Measurements from ENCODE around the gene ARID1B.

DNA sequence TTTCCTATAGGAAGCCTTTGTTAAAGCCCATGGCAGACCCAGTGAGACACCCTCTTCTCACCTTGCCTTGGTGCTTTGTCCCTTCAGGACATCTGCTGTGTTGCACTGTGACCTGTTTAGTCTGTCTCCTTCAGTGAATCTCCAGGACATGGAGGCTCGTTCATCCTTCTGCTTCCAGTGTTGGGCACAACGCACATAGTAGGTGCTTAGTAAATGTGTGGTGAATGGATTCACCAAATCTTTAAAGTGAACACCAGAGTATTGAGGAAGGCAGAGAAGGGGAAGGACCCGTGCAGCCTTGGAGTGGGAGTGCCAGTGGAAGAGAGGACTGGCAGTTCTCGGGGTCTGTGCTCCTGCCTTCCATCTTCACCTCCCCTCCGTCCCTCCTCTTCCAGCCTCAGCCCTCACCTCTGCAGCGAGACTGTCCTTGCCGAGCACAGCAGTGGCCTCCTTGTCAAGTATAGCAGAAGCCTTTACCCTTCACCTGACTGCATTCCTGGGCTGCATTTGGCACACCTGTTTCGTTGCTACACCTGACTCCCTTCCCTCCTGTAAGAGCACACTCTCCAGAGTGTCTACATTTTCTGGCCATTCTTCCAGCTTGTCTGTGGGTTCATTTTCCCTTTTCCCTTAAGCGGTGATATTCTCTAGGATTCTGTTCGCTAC is 49.2 kb downstream of the ARID1B start:
- TF ChIP-seq SOX13 (IDR thresholded peaks at IDR 0.05) (no peak), SOX13 (CRISPR knock-in tag; conservative IDR thresholded peaks at IDR 0.05 in 1 of 2, IDR thresholded peaks at IDR 0.05 in 1 of 2) (no peak), ZFX (CRISPR knock-in tag; IDR thresholded peaks at IDR 0.05; ENCODE audit: low read depth) (no peak), POLR2A (IDR thresholded peaks at IDR 0.05; ENCODE audit: insufficient read depth in 1 of 2, low read depth in 2 of 2, low read length in 2 of 2) (no peak), ZBTB7A (CRISPR knock-in tag; IDR thresholded peaks at IDR 0.05) (no peak)
